RWPE2 (cell line): ENCODE measurements around the gene CADPS.

Experiments
- ATAC-seq: fragments of 200-7000 bp; cut with Tn5 transposase; 3 replicates; pipeline ENCODE4 v1.9.1; 2021; ENCODE audit warnings: low read depth
- DNase-seq: peaks from one replicate; pipeline ENCODE4 v3.0.0-alpha.2; 2020; ENCODE audit warnings: low spot score
- H3K27ac ChIP-seq: fragments of 450-650 bp; 2 replicates; pipeline ENCODE4 v1.5.1; 2017; ENCODE audit warnings: mild to moderate bottlenecking; ENCODE audit not compliant: poor library complexity, severe bottlenecking
- H3K27me3 ChIP-seq: fragments of 250-450 bp; sonication (Bioruptor Pico); 2 replicates; pipeline ENCODE4 v1.5.1; 2021; ENCODE audit warnings: mild to moderate bottlenecking, moderate library complexity; ENCODE audit not compliant: insufficient read depth, poor library complexity, severe bottlenecking
- H3K36me3 ChIP-seq: fragments of 250-450 bp; sonication (Bioruptor Pico); 2 replicates; pipeline ENCODE4 v1.5.1; 2020; ENCODE audit warnings: low read depth, mild to moderate bottlenecking, moderate library complexity
- H3K4me1 ChIP-seq: fragments of 250-450 bp; sonication (Bioruptor Pico); 2 replicates; pipeline ENCODE4 v1.5.1; 2021; ENCODE audit warnings: mild to moderate bottlenecking, moderate library complexity; ENCODE audit not compliant: insufficient read depth, poor library complexity, severe bottlenecking
- H3K4me3 ChIP-seq: fragments of 250-450 bp; sonication (Bioruptor Pico); 2 replicates; pipeline ENCODE4 v1.5.1; 2021; ENCODE audit warnings: mild to moderate bottlenecking, moderate library complexity; ENCODE audit not compliant: severe bottlenecking
- H3K9me3 ChIP-seq: fragments of 250-450 bp; sonication (Bioruptor Pico); 2 replicates; pipeline ENCODE4 v1.5.1; 2021; ENCODE audit warnings: mild to moderate bottlenecking, moderate library complexity; ENCODE audit not compliant: severe bottlenecking
- TF ChIP-seq, protein P1 (sequence below): fragments of 450-650 bp; IDR thresholded peaks from one replicate; pipeline ENCODE4 v1.5.1; 2017; ENCODE audit warnings: mild to moderate bottlenecking, moderate library complexity; ENCODE audit not compliant: poor library complexity, severe bottlenecking

Gene CADPS

GRCh38 chr3:62405566-62405965 is 469.6 kb downstream of the CADPS start:
- TF ChIP-seq, protein P1, sequence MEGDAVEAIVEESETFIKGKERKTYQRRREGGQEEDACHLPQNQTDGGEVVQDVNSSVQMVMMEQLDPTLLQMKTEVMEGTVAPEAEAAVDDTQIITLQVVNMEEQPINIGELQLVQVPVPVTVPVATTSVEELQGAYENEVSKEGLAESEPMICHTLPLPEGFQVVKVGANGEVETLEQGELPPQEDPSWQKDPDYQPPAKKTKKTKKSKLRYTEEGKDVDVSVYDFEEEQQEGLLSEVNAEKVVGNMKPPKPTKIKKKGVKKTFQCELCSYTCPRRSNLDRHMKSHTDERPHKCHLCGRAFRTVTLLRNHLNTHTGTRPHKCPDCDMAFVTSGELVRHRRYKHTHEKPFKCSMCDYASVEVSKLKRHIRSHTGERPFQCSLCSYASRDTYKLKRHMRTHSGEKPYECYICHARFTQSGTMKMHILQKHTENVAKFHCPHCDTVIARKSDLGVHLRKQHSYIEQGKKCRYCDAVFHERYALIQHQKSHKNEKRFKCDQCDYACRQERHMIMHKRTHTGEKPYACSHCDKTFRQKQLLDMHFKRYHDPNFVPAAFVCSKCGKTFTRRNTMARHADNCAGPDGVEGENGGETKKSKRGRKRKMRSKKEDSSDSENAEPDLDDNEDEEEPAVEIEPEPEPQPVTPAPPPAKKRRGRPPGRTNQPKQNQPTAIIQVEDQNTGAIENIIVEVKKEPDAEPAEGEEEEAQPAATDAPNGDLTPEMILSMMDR, result no peak
- Histone ChIP-seq H3K27me3 (peaks cover 41% of the 10 kb centered on the region), H3K4me1 (no peaks in the 10 kb centered on the region), H3K9me3 (no peaks in the 10 kb centered on the region), H3K4me3 (no peak overlapping the region), H3K36me3 (no peaks in the 10 kb centered on the region), H3K27ac (no peak overlapping the region)
- no peak for DNase-seq
- no peak for ATAC-seq

DNA sequence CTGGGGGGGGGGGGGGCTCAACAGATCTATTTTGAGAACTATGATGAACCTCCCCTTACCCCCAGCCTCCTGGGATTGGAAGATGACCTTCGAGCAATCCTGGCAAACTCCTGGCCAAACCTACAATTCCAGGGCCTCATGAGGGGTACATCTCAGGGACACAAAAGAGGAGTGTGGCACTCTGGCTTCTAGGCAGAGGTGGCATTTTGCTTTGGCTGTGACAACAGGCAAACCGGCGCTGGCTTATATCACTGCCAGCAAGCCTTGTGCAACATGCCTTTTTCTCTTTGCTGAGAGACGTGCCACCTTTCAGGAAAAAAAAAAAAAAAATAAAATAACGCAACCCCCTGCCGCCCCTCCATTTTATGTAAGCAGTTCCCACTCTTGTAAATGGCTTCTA is 470.1 kb downstream of the CADPS start:
- TF ChIP-seq, protein P1, result no peak
- Histone ChIP-seq H3K4me3 (no peak overlapping the region), H3K9me3 (no peaks in the 10 kb centered on the region), H3K4me1 (no peaks in the 10 kb centered on the region), H3K27me3 (peaks cover 41% of the 10 kb centered on the region), H3K36me3 (no peaks in the 10 kb centered on the region), H3K27ac (no peak overlapping the region)
- ATAC-seq (no peak), DNase-seq (no peak)

GRCh38 chr3:62404321-62404720 is 470.9 kb downstream of the CADPS start:
- H3K9me3 ChIP-seq, result no peaks in the 10 kb centered on the region
- no peaks in the 10 kb centered on the region for H3K4me1 ChIP-seq
- H3K27me3 ChIP-seq, result peaks cover 41% of the 10 kb centered on the region
- DNase-seq (no peak), ATAC-seq (no peak)
- TF ChIP-seq, protein P1, result no peak
- no peak overlapping the region for H3K4me3 ChIP-seq
- H3K36me3 ChIP-seq, result no peaks in the 10 kb centered on the region
- H3K27ac ChIP-seq, result no peak overlapping the region

DNA sequence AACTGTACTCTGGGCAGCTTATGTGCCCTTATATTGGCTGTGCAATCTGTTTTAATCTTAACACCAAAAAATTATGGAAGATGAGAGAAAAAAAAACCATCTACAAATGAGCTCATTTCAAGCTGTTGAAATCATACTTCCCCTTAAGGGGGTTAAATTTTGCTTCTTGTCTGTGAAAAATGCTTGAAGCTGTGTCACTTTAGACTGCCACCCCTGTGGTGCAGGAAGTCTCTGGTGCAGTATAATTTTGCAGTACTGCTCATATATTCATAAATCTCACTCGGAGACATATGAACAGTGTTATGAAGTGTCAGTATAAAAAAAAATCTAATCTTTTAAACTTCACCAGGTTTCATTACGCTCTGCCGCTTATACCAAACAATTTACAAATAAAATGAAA is 471.5 kb downstream of the CADPS start:
- H3K9me3 ChIP-seq, result no peaks in the 10 kb centered on the region
- TF ChIP-seq, protein P1, result no peak
- H3K4me3 ChIP-seq, result no peak overlapping the region
- no peak for ATAC-seq
- DNase-seq, result no peak
- peaks cover 41% of the 10 kb centered on the region for H3K27me3 ChIP-seq
- H3K36me3 ChIP-seq, result no peaks in the 10 kb centered on the region
- H3K4me1 ChIP-seq, result no peaks in the 10 kb centered on the region
- no peak overlapping the region for H3K27ac ChIP-seq

- Histone ChIP-seq H3K27me3 (peaks cover 33% of the 10 kb centered on the region), H3K27ac (no peak overlapping the region), H3K4me1 (no peaks in the 10 kb centered on the region), H3K9me3 (no peaks in the 10 kb centered on the region), H3K36me3 (no peaks in the 10 kb centered on the region), H3K4me3 (no peak overlapping the region)
- TF ChIP-seq, protein P1, result no peak
- ATAC-seq, result no peak
- no peak for DNase-seq
Measured at GRCh38 chr3:62392626-62393292, 482.5 kb downstream of the CADPS start.
